HCT116 (cell line): Measurements from ENCODE around the gene EIF4A3. TPM values are rescaled to one million over a fixed set of nuclear protein-coding genes. Genes with fewer than 3 reads are reported as not detected.

Source experiments
- ATAC-seq: fragments of 200-7000 bp; cut with Tn5 transposase; 2 replicates; pipeline ENCODE4 v1.9.1; 2020; ENCODE audit warnings: mild to moderate bottlenecking, moderate library complexity
- BruUV-seq: library from RNA; stranded (reverse); fragments of 400-500 nt; replicated peaks from 2 replicates; lab custom pipeline; 2021; lab: Mats Ljungman, UMichigan
- CTCF ChIA-PET: fragments of 300-600 bp; sonication (Branson Sonifier 250); formaldehyde crosslinking; loops from one replicate; lab custom pipeline; 2021; ENCODE audit warnings: antibody characterized with exemption; lab: Charles Lee
- POLR2A ChIA-PET: fragments of 300-600, 350-600 bp; sonication (Branson Sonifier 250); formaldehyde crosslinking; loops from one replicate; lab custom pipeline; 2021; ENCODE audit warnings: antibody characterized with exemption; lab: Charles Lee
- RAD21 ChIA-PET, 2 experiments: fragments of 300-600 bp; sonication (Branson Sonifier 250); formaldehyde crosslinking; loops; one replicate each; lab custom pipeline; 2023; ENCODE audit warnings: low total read pairs in 2 of 2; ENCODE audit not compliant: uncharacterized antibody in 2 of 2, unreplicated experiment in 2 of 2, low non-redundant PET in 1 of 2; lab: Charles Lee
- DNase-seq: peaks from one replicate; pipeline ENCODE4 v3.0.0-alpha.2; 2010; ENCODE audit warnings: low read depth, low spot score
- H2AFZ ChIP-seq: fragments of 200-600 bp; shearing (Covaris generic), sonication (generic); 2 replicates; pipeline ENCODE4 v1.6.1; 2017; ENCODE audit warnings: low read depth, mixed run types, mixed read lengths, antibody characterized with exemption, low read length; ENCODE audit not compliant: poor library complexity, severe bottlenecking
- H3K27ac ChIP-seq: 2 replicates; pipeline ENCODE4 v1.5.1; 2012; ENCODE audit warnings: low read depth, low read length
- H3K27me3 ChIP-seq: fragments of 200-600 bp; sonication (generic); 2 replicates; pipeline ENCODE4 v1.6.1; 2016; ENCODE audit warnings: mixed run types, low read length, mixed read lengths; ENCODE audit not compliant: insufficient read depth
- H3K36me3 ChIP-seq, 2 experiments: fragments of 200-500 bp in 1 of 2; fragments of 200-600 bp in 1 of 2; sonication (Bioruptor generic) in 1 of 2; sonication (generic) in 1 of 2; 2 replicates each; pipeline versions ENCODE4 v1.5.1 to v1.6.1; 2014 to 2016; ENCODE audit warnings: low read length in 2 of 2, inconsistent platforms in 1 of 2, mixed read lengths in 1 of 2, mixed run types in 1 of 2; ENCODE audit not compliant: insufficient read depth in 2 of 2, control insufficient read depth in 1 of 2
- H3K4me1 ChIP-seq, 2 experiments: fragments of 200-600 bp in 1 of 2; sonication (generic) in 1 of 2; 2 replicates each; pipeline versions ENCODE4 v1.5.1 to v1.6.1; 2012 to 2017; ENCODE audit warnings: low read length in 2 of 2, inconsistent platforms in 1 of 2, mild to moderate bottlenecking in 1 of 2, mixed read lengths in 1 of 2, mixed run types in 1 of 2, moderate library complexity in 1 of 2; ENCODE audit not compliant: insufficient read depth in 2 of 2, control insufficient read depth in 1 of 2
- H3K4me2 ChIP-seq: fragments of 200-600 bp; sonication (generic); 2 replicates; pipeline ENCODE4 v1.6.1; 2017; ENCODE audit warnings: mixed run types, low read length, mixed read lengths
- H3K4me3 ChIP-seq, 2 experiments: fragments of 200-600 bp in 1 of 2; sonication (generic) in 1 of 2; replicated peaks in 1 of 2; 2 replicates each; pipeline ENCODE4 v1.5.1; 2011 to 2016; ENCODE audit warnings: low read length in 2 of 2, control low read depth in 1 of 2, low read depth in 1 of 2, mild to moderate bottlenecking in 1 of 2, mixed read lengths in 1 of 2, mixed run types in 1 of 2
- H3K79me2 ChIP-seq: fragments of 200-600 bp; sonication (generic); 2 replicates; pipeline ENCODE4 v1.6.1; 2017; ENCODE audit warnings: mild to moderate bottlenecking, mixed run types, low read length, moderate library complexity, mixed read lengths; ENCODE audit not compliant: insufficient read depth
- H3K9ac ChIP-seq: fragments of 200-600 bp; sonication (generic); 2 replicates; pipeline ENCODE4 v1.6.1; 2016; ENCODE audit warnings: low read length, mixed read lengths
- H3K9me2 ChIP-seq: fragments of 200-600 bp; sonication (generic), shearing (Covaris generic); 2 replicates; pipeline ENCODE4 v1.6.1; 2017; ENCODE audit warnings: mixed run types, mild to moderate bottlenecking, moderate library complexity; ENCODE audit not compliant: insufficient read depth
- H3K9me3 ChIP-seq, 2 experiments: fragments of 200-500 bp in 1 of 2; fragments of 200-600 bp in 1 of 2; sonication (Bioruptor generic) in 1 of 2; sonication (generic) in 1 of 2; 2 replicates each; pipeline ENCODE4 v1.6.1; 2014 to 2017; ENCODE audit warnings: low read length in 2 of 2, mixed read lengths in 2 of 2, inconsistent platforms in 1 of 2, low read depth in 1 of 2, mild to moderate bottlenecking in 1 of 2, mixed run types in 1 of 2, moderate library complexity in 1 of 2; ENCODE audit not compliant: control insufficient read depth in 1 of 2, insufficient read depth in 1 of 2
- H4K20me1 ChIP-seq: fragments of 200-600 bp; sonication (generic), shearing (Covaris generic); 2 replicates; pipeline ENCODE4 v1.6.1; 2017; ENCODE audit warnings: mixed run types, mild to moderate bottlenecking, moderate library complexity; ENCODE audit not compliant: insufficient read depth
- CBX3 ChIP-seq: IDR thresholded peaks from 2 replicates; pipeline ENCODE4 v1.6.1; 2012; ENCODE audit warnings: low read depth
- CEBPB ChIP-seq: IDR thresholded peaks from 2 replicates; pipeline ENCODE4 v1.6.1; 2012; ENCODE audit warnings: low read depth
- EGR1 ChIP-seq: IDR thresholded peaks from 2 replicates; pipeline ENCODE4 v1.6.1; 2012; ENCODE audit warnings: low read depth
- ELF1 ChIP-seq: IDR thresholded peaks from 2 replicates; pipeline ENCODE4 v1.6.1; 2012; ENCODE audit warnings: low read depth, borderline replicate concordance
- EZH2 ChIP-seq: fragments of 200-600 bp; sonication (generic); IDR thresholded peaks from 2 replicates; pipeline ENCODE4 v1.6.1; 2017; ENCODE audit warnings: antibody characterized with exemption, mixed run types
- EZH2phosphoT487 ChIP-seq: fragments of 200-600 bp; IDR thresholded peaks from 2 replicates; pipeline ENCODE4 v1.6.1; 2018; ENCODE audit warnings: antibody characterized with exemption, borderline replicate concordance
- JUND ChIP-seq: IDR thresholded peaks from 2 replicates; pipeline ENCODE4 v1.6.1; 2012
- POLR2A ChIP-seq: IDR thresholded peaks from 2 replicates; pipeline ENCODE4 v1.7.0; 2011; ENCODE audit warnings: borderline replicate concordance; ENCODE audit not compliant: insufficient read depth, insufficient read length; ENCODE audit errors: extremely low read depth
- POLR2AphosphoS5 ChIP-seq: IDR thresholded peaks from 2 replicates; pipeline ENCODE4 v1.6.1; 2011; ENCODE audit warnings: mild to moderate bottlenecking, low read depth, low read length, moderate library complexity
- REST ChIP-seq: IDR thresholded peaks from 2 replicates; pipeline ENCODE4 v1.6.1; 2012; ENCODE audit warnings: low read depth
- SIN3A ChIP-seq: IDR thresholded peaks from 2 replicates; pipeline ENCODE4 v1.6.1; 2012; ENCODE audit warnings: low read depth
- SRF ChIP-seq: IDR thresholded peaks from 2 replicates; pipeline ENCODE4 v1.6.1; 2012; ENCODE audit warnings: low read depth
- ZNF274 ChIP-seq: fragments of 200-500 bp; sonication (Bioruptor generic); IDR thresholded peaks from 2 replicates; pipeline ENCODE4 v1.6.1; 2014; ENCODE audit warnings: mild to moderate bottlenecking, low read depth, low read length, inconsistent platforms
- intact Hi-C: fragments of 100-400 bp; cut with micrococcal nuclease; formaldehyde crosslinking; loops from 2 replicates; pipeline ENCODE4 v1.10.0; 2022
- total RNA-seq: library from RNA; stranded (reverse); gene quantifications from one replicate; pipeline ENCODE4 v1.2.1, GENCODE V29; 2021; ENCODE audit not compliant: unreplicated experiment
- TF ChIP-seq, protein P1 (sequence below): IDR thresholded peaks from 2 replicates; pipeline ENCODE4 v1.6.1; 2012
- TF ChIP-seq, protein P2 (sequence below), 3 experiments: fragments of 200-600 bp in 1 of 3; sonication (generic) in 1 of 3; IDR thresholded peaks in 2 of 3; conservative IDR thresholded peaks in 1 of 3; 2 replicates each; pipeline ENCODE4 v1.5.1; 2012 to 2017; ENCODE audit warnings: low read depth in 2 of 3, low read length in 2 of 3, antibody characterized with exemption in 1 of 3, borderline replicate concordance in 1 of 3, control low read depth in 1 of 3, mild to moderate bottlenecking in 1 of 3, mixed read lengths in 1 of 3, mixed run types in 1 of 3, moderate library complexity in 1 of 3; ENCODE audit not compliant: insufficient read depth in 1 of 3
- TF ChIP-seq, protein P3 (sequence below): IDR thresholded peaks from 2 replicates; pipeline ENCODE4 v1.6.1; 2011; ENCODE audit warnings: mild to moderate bottlenecking, low read length, moderate library complexity; ENCODE audit not compliant: insufficient replicate concordance; ENCODE audit errors: extremely low read depth

Gene EIF4A3
- total RNA-seq, 1 experiment from 2014 or later = 248 TPM

GRCh38 chr17:80107231-80108021 is 39.5 kb downstream of the EIF4A3 start:
- H3K27me3 ChIP-seq = no peaks in the 10 kb centered on the region
- POLR2A ChIA-PET = interaction anchor here (0.7 kb wide), 1 partner anchor 32 kb away, joined by 3 read pairs; no protein-coding TSS in a partner anchor
- H3K27ac ChIP-seq = no peak overlapping the region
- H3K4me3 ChIP-seq = no peak overlapping the region
- H3K79me2 ChIP-seq = no peaks in the 10 kb centered on the region; the same call in 1 of the 2 replicates
- H4K20me1 ChIP-seq = no peaks in the 10 kb centered on the region
- intact Hi-C loops = no loop called here
- no peak overlapping the region for H3K4me2 ChIP-seq
- H3K9ac ChIP-seq = no peak overlapping the region
- H3K9me3 ChIP-seq = no peaks in the 10 kb centered on the region
- RAD21 ChIA-PET = no interaction called here
- BruUV-seq = no TSS peak
- H2AFZ ChIP-seq = no peak overlapping the region
- no peaks in the 10 kb centered on the region for H3K9me2 ChIP-seq
- CTCF ChIA-PET = interaction anchor here (0.9 kb wide), 1 partner anchor 8 kb away, joined by 3 read pairs; no protein-coding TSS in a partner anchor
- ATAC-seq = no peak
- no peak for DNase-seq
- TF ChIP-seq EZH2 (no peak), ZNF274 (no peak), SRF (no peak), CBX3 (no peak), CEBPB (no peak), REST (no peak), ELF1 (no peak), EGR1 (no peak), SIN3A (no peak), POLR2A (no peak), POLR2AphosphoS5 (no peak), EZH2phosphoT487 (no peak), JUND (no peak)
- TF ChIP-seq, protein P1, sequence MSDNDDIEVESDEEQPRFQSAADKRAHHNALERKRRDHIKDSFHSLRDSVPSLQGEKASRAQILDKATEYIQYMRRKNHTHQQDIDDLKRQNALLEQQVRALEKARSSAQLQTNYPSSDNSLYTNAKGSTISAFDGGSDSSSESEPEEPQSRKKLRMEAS = no peak
- TF ChIP-seq, protein P2, sequence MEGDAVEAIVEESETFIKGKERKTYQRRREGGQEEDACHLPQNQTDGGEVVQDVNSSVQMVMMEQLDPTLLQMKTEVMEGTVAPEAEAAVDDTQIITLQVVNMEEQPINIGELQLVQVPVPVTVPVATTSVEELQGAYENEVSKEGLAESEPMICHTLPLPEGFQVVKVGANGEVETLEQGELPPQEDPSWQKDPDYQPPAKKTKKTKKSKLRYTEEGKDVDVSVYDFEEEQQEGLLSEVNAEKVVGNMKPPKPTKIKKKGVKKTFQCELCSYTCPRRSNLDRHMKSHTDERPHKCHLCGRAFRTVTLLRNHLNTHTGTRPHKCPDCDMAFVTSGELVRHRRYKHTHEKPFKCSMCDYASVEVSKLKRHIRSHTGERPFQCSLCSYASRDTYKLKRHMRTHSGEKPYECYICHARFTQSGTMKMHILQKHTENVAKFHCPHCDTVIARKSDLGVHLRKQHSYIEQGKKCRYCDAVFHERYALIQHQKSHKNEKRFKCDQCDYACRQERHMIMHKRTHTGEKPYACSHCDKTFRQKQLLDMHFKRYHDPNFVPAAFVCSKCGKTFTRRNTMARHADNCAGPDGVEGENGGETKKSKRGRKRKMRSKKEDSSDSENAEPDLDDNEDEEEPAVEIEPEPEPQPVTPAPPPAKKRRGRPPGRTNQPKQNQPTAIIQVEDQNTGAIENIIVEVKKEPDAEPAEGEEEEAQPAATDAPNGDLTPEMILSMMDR (IDR thresholded peaks at IDR 0.05 in 2 of 3, conservative IDR thresholded peaks at IDR 0.05 in 1 of 3; ENCODE audit: borderline replicate concordance in 1 of 3, insufficient read depth in 1 of 3, low read depth in 2 of 3, low read length in 2 of 3) = no peak
- TF ChIP-seq, protein P3, sequence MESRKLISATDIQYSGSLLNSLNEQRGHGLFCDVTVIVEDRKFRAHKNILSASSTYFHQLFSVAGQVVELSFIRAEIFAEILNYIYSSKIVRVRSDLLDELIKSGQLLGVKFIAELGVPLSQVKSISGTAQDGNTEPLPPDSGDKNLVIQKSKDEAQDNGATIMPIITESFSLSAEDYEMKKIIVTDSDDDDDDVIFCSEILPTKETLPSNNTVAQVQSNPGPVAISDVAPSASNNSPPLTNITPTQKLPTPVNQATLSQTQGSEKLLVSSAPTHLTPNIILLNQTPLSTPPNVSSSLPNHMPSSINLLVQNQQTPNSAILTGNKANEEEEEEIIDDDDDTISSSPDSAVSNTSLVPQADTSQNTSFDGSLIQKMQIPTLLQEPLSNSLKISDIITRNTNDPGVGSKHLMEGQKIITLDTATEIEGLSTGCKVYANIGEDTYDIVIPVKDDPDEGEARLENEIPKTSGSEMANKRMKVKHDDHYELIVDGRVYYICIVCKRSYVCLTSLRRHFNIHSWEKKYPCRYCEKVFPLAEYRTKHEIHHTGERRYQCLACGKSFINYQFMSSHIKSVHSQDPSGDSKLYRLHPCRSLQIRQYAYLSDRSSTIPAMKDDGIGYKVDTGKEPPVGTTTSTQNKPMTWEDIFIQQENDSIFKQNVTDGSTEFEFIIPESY = no peak
- peaks cover 14 to 19% of the 10 kb centered on the region in 2 experiments for H3K4me1 ChIP-seq
- H3K36me3 ChIP-seq = peaks cover 0 to 9% of the 10 kb centered on the region in 2 experiments; a peak in 2 of 4 replicates
